H1 (cell line): Measurements from ENCODE around the gene TARS3. TPM values are rescaled to one million over a fixed set of nuclear protein-coding genes. Genes with fewer than 3 reads are reported as not detected.

Experiments
- CTCF ChIA-PET: fragments of 300-600 bp; sonication (Branson Sonifier 250); formaldehyde crosslinking; loops from one replicate; lab custom pipeline; 2021; ENCODE audit not compliant: partially characterized antibody; lab: Charles Lee
- POLR2A ChIA-PET: fragments of 300-600 bp; sonication (Branson Sonifier 250); formaldehyde crosslinking; loops from one replicate; lab custom pipeline; 2021; ENCODE audit warnings: inconsistent platforms; ENCODE audit not compliant: partially characterized antibody; lab: Charles Lee
- DNase-seq, 2 experiments: peaks; one replicate each; pipeline versions ENCODE4 v3.0.0 to v3.0.0-alpha.2; 2010 to 2022; ENCODE audit warnings: low spot score in 2 of 2, low read depth in 1 of 2, mixed read lengths in 1 of 2
- FAIRE-seq: peaks from 2 replicates; lab custom pipeline; 2011; peaks lifted over from hg19 to GRCh38; lab: Jason Lieb, UNC
- H2AFZ ChIP-seq: 2 replicates; pipeline ENCODE4 v1.8.1; 2012; ENCODE audit warnings: low read length, inconsistent platforms
- H2AK5ac ChIP-seq: 2 replicates; pipeline ENCODE4 v1.6.1; 2013; ENCODE audit warnings: low read depth, low read length
- H2BK120ac ChIP-seq: replicated peaks from 2 replicates; pipeline ENCODE3; 2013; ENCODE audit warnings: low read depth, low read length, inconsistent platforms
- H2BK12ac ChIP-seq: 2 replicates; pipeline ENCODE4 v1.6.1; 2013; ENCODE audit warnings: low read depth, low read length
- H2BK15ac ChIP-seq: 2 replicates; pipeline ENCODE4 v1.6.1; 2013; ENCODE audit warnings: low read length
- H2BK20ac ChIP-seq: 2 replicates; pipeline ENCODE4 v1.6.1; 2013; ENCODE audit warnings: low read length
- H2BK5ac ChIP-seq: 2 replicates; pipeline ENCODE4 v1.6.1; 2013; ENCODE audit warnings: low read depth, low read length
- H3K14ac ChIP-seq: 2 replicates; pipeline ENCODE4 v1.6.1; 2013; ENCODE audit warnings: inconsistent platforms; ENCODE audit not compliant: insufficient read length
- H3K18ac ChIP-seq: 2 replicates; pipeline ENCODE4 v1.6.1; 2013; ENCODE audit warnings: low read length; ENCODE audit errors: extremely low read depth
- H3K23ac ChIP-seq: 2 replicates; pipeline ENCODE4 v1.6.1; 2013; ENCODE audit warnings: inconsistent platforms; ENCODE audit not compliant: insufficient read length
- H3K23me2 ChIP-seq: 2 replicates; pipeline ENCODE4 v1.6.1; 2013; ENCODE audit warnings: low read depth, low read length
- H3K27ac ChIP-seq: 2 replicates; pipeline ENCODE4 v1.6.1; 2011; ENCODE audit warnings: low read depth, low read length, inconsistent platforms
- H3K27me3 ChIP-seq, 4 experiments: replicated peaks in 1 of 4; 1 replicate in 1 of 4; 2 replicates in 3 of 4; pipeline versions ENCODE4 v1.6.1 to v1.8.1; 2011 to 2013; ENCODE audit warnings: low read length in 3 of 4, mild to moderate bottlenecking in 3 of 4, inconsistent platforms in 2 of 4, mixed read lengths in 2 of 4, moderate library complexity in 1 of 4; ENCODE audit not compliant: control insufficient read depth in 3 of 4, insufficient read depth in 3 of 4; ENCODE audit errors: extremely low read depth in 1 of 4
- H3K36me3 ChIP-seq, 4 experiments: 2 replicates each; pipeline versions ENCODE4 v1.6.1 to v1.8.1; 2011 to 2013; ENCODE audit warnings: mild to moderate bottlenecking in 4 of 4, low read length in 3 of 4, moderate library complexity in 2 of 4, control low read depth in 1 of 4, inconsistent platforms in 1 of 4; ENCODE audit not compliant: insufficient read depth in 4 of 4, control insufficient read depth in 2 of 4
- H3K4ac ChIP-seq: replicated peaks from 2 replicates; pipeline ENCODE3; 2013; ENCODE audit warnings: low read length, low read depth, mixed read lengths, inconsistent platforms; ENCODE audit not compliant: insufficient read length
- H3K4me1 ChIP-seq, 4 experiments: replicated peaks in 1 of 4; 1 replicate in 1 of 4; 2 replicates in 3 of 4; pipeline versions ENCODE4 v1.6.1 to v1.8.1; 2011 to 2013; ENCODE audit warnings: low read length in 3 of 4, inconsistent platforms in 2 of 4, mixed read lengths in 1 of 4; ENCODE audit not compliant: insufficient read depth in 4 of 4, control insufficient read depth in 3 of 4
- H3K4me2 ChIP-seq, 2 experiments: 2 replicates each; pipeline versions ENCODE4 v1.6.1 to v1.8.1; 2011 to 2013; ENCODE audit warnings: low read depth in 2 of 2, low read length in 2 of 2, control low read depth in 1 of 2, inconsistent platforms in 1 of 2, mild to moderate bottlenecking in 1 of 2; ENCODE audit not compliant: insufficient read depth in 1 of 2
- H3K4me3 ChIP-seq, 4 experiments: fragments of 200-600, 300-600 bp in 1 of 4; sonication (generic), shearing (Covaris generic), sonication (Bioruptor Twin) in 1 of 4; 2 replicates each; pipeline versions ENCODE4 v1.5.1 to v1.8.1; 2011 to 2016; ENCODE audit warnings: low read length in 4 of 4, low read depth in 3 of 4, control low read depth in 2 of 4, inconsistent platforms in 2 of 4, mild to moderate bottlenecking in 2 of 4, mixed read lengths in 1 of 4, moderate library complexity in 1 of 4; ENCODE audit not compliant: insufficient read depth in 2 of 4; ENCODE audit errors: extremely low read depth in 1 of 4
- H3K56ac ChIP-seq: replicated peaks from 2 replicates; pipeline ENCODE3; 2013; ENCODE audit warnings: low read depth, mild to moderate bottlenecking, mixed read lengths, low read length, inconsistent platforms; ENCODE audit not compliant: insufficient read length
- H3K79me1 ChIP-seq: 2 replicates; pipeline ENCODE4 v1.6.1; 2013; ENCODE audit warnings: low read depth, low read length, control low read depth
- H3K79me2 ChIP-seq, 2 experiments: 2 replicates each; pipeline versions ENCODE4 v1.6.1 to v1.8.1; 2012 to 2013; ENCODE audit warnings: low read length in 2 of 2, mild to moderate bottlenecking in 2 of 2, inconsistent platforms in 1 of 2; ENCODE audit not compliant: insufficient read depth in 2 of 2, control insufficient read depth in 1 of 2
- H3K9ac ChIP-seq, 4 experiments: replicated peaks in 1 of 4; 1 replicate in 1 of 4; 2 replicates in 3 of 4; pipeline versions ENCODE4 v1.6.1 to v1.8.1; 2011 to 2013; ENCODE audit warnings: low read depth in 3 of 4, low read length in 3 of 4, control low read depth in 2 of 4, mild to moderate bottlenecking in 2 of 4, moderate library complexity in 2 of 4, inconsistent platforms in 1 of 4; ENCODE audit errors: extremely low read depth in 1 of 4
- H3K9me3 ChIP-seq, 2 experiments: 2 replicates each; pipeline versions ENCODE4 v1.6.1 to v1.8.1; 2012 to 2013; ENCODE audit warnings: mild to moderate bottlenecking in 2 of 2, moderate library complexity in 2 of 2, control low read depth in 1 of 2, inconsistent platforms in 1 of 2, low read depth in 1 of 2, low read length in 1 of 2, mixed read lengths in 1 of 2; ENCODE audit not compliant: insufficient read depth in 2 of 2
- H4K20me1 ChIP-seq, 2 experiments: replicated peaks in 1 of 2; 2 replicates each; pipeline versions ENCODE3 to v1.8.1; 2011 to 2013; ENCODE audit warnings: inconsistent platforms in 2 of 2, low read length in 2 of 2, mild to moderate bottlenecking in 1 of 2; ENCODE audit not compliant: insufficient read depth in 2 of 2, control insufficient read depth in 1 of 2
- H4K5ac ChIP-seq: 2 replicates; pipeline ENCODE4 v1.6.1; 2013; ENCODE audit warnings: low read length, low read depth, mixed read lengths, inconsistent platforms; ENCODE audit not compliant: insufficient read length
- H4K8ac ChIP-seq: 2 replicates; pipeline ENCODE4 v1.8.0; 2013; ENCODE audit warnings: mild to moderate bottlenecking, moderate library complexity, low read length, inconsistent platforms; ENCODE audit not compliant: insufficient read depth; ENCODE audit errors: extremely low read depth
- H4K91ac ChIP-seq: replicated peaks from 2 replicates; pipeline ENCODE3; 2013; ENCODE audit warnings: low read length, mixed read lengths, inconsistent platforms; ENCODE audit not compliant: insufficient read length
- CHD1 ChIP-seq: IDR thresholded peaks from 2 replicates; pipeline ENCODE4 v1.6.1; 2012; ENCODE audit warnings: low read depth, low read length, improper control_type of control experiment
- GABPA ChIP-seq: IDR thresholded peaks from 2 replicates; pipeline ENCODE4 v1.6.1; 2011; ENCODE audit warnings: mild to moderate bottlenecking, low read length, moderate library complexity, borderline replicate concordance; ENCODE audit not compliant: insufficient read depth
- NANOG ChIP-seq: IDR thresholded peaks from 2 replicates; pipeline ENCODE4 v1.6.1; 2011; ENCODE audit warnings: low read length, low read depth, mild to moderate bottlenecking, inconsistent platforms; ENCODE audit not compliant: insufficient read depth, poor library complexity, severe bottlenecking
- PHF8 ChIP-seq: fragments of 200-600 bp; sonication (generic); conservative IDR thresholded peaks from 2 replicates; pipeline ENCODE4 v1.7.1; 2012; ENCODE audit warnings: low read depth, mild to moderate bottlenecking, inconsistent platforms, low read length, moderate library complexity
- SP2 ChIP-seq: IDR thresholded peaks from 2 replicates; pipeline ENCODE4 v1.6.1; 2012; ENCODE audit warnings: mild to moderate bottlenecking, low read length, inconsistent platforms
- TCF12 ChIP-seq: IDR thresholded peaks from 2 replicates; pipeline ENCODE4 v1.6.1; 2011; ENCODE audit warnings: low read depth, mild to moderate bottlenecking, low read length
- WGBS, 2 experiments: shearing (Covaris generic) in 1 of 2; methylation state at CpG; one replicate each; pipeline versions ENCODE4 v1.1.6 to v1.1.7; 2013 to 2015; ENCODE audit warnings: low lambda C conversion rate in 2 of 2, mixed read lengths in 2 of 2, inconsistent platforms in 1 of 2, low coverage in 1 of 2, missing lambda C conversion rate in 1 of 2; ENCODE audit not compliant: insufficient replicate concordance in 2 of 2, insufficient coverage in 1 of 2, insufficient read length in 1 of 2; ENCODE audit errors: extremely low coverage in 1 of 2, missing lambda C conversion rate in 1 of 2; 5-methylcytosine and 5-hydroxymethylcytosine counted together
- polyA plus RNA-seq, 7 experiments: library from polyadenylated mRNA; depleted of rRNA in 3 of 7; stranded (reverse) in 5 of 7; unstranded in 2 of 7; fragments of >200 nt in 5 of 7; fragments of 200-250 nt in 2 of 7; gene quantifications; 1 replicate in 5 of 7; 2 replicates in 1 of 7; 4 replicates in 1 of 7; pipeline versions ENCODE4 v1.2.1 to v1.2.3, GENCODE V29; 2011 to 2013; ENCODE audit warnings: missing spikeins in 2 of 7, mixed read lengths in 2 of 7
- total RNA-seq: library from RNA; stranded (reverse); fragmentation: NEBNext Ultra II Directional; extraction: Animal tissue kit (Norgen Biotek cat#: 25700); gene quantifications from 2 replicates; pipeline ENCODE4 v1.2.1, GENCODE V29; 2021
- TF ChIP-seq, protein P1 (sequence below), 3 experiments: IDR thresholded peaks; 1 replicate in 2 of 3; 2 replicates in 1 of 3; pipeline versions ENCODE4 v1.5.1 to v1.6.1; 2011; ENCODE audit warnings: low read length in 3 of 3, mild to moderate bottlenecking in 3 of 3, inconsistent platforms in 2 of 3, low read depth in 1 of 3, moderate library complexity in 1 of 3; ENCODE audit not compliant: insufficient read depth in 1 of 3; ENCODE audit errors: control extremely low read depth in 1 of 3
- TF ChIP-seq, protein P2 (sequence below): IDR thresholded peaks from 2 replicates; pipeline ENCODE4 v1.6.1; 2012; ENCODE audit warnings: low read length, inconsistent platforms
- TF ChIP-seq, protein P3 (sequence below): IDR thresholded peaks from 2 replicates; pipeline ENCODE4 v1.6.1; 2012; ENCODE audit warnings: inconsistent platforms

The TARS3 gene
- total and polyA plus RNA-seq, 2 of the 8 experiments (the other 6 are each of a cell fraction or from before 2014, with no cell fraction given), result 2.1 to 13.9 TPM

DNA sequence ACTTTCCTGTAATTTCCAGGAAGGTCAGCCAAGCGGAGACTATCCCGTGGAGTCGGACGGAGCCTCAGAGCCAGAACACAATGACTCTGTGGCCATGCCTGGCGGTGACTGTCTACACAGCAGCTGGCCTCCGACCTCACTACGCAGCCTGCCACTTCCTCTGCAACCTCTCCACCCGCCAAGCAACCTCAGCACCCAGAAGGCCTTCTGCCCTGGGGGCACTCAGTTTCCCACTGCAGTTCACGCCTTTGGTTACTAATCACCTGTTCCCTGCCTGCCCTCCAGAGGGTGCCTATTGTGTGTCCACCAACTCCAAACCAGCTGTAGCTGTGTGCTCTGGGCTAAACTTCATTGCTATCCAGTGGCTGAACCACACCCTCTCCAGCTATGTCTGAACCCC lies 116.1 kb downstream of the TARS3 start:
- H2BK20ac ChIP-seq, result no peak overlapping the region
- POLR2A ChIA-PET, result no interaction called here
- TF ChIP-seq, protein P1, sequence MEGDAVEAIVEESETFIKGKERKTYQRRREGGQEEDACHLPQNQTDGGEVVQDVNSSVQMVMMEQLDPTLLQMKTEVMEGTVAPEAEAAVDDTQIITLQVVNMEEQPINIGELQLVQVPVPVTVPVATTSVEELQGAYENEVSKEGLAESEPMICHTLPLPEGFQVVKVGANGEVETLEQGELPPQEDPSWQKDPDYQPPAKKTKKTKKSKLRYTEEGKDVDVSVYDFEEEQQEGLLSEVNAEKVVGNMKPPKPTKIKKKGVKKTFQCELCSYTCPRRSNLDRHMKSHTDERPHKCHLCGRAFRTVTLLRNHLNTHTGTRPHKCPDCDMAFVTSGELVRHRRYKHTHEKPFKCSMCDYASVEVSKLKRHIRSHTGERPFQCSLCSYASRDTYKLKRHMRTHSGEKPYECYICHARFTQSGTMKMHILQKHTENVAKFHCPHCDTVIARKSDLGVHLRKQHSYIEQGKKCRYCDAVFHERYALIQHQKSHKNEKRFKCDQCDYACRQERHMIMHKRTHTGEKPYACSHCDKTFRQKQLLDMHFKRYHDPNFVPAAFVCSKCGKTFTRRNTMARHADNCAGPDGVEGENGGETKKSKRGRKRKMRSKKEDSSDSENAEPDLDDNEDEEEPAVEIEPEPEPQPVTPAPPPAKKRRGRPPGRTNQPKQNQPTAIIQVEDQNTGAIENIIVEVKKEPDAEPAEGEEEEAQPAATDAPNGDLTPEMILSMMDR (IDR thresholded peaks at IDR 0.05; ENCODE audit: control extremely low read depth in 1 of 3, insufficient read depth in 1 of 3, low read depth in 1 of 3, low read length in 3 of 3), result peak in 2 of 3 experiments; percentile 1 to 14; a peak in 1 of 4 replicates
- TF ChIP-seq TCF12, result no peak
- TF ChIP-seq SP2, result no peak
- TF ChIP-seq CHD1, result no peak
- TF ChIP-seq GABPA, result no peak
- TF ChIP-seq NANOG, result no peak
- TF ChIP-seq, protein P2, sequence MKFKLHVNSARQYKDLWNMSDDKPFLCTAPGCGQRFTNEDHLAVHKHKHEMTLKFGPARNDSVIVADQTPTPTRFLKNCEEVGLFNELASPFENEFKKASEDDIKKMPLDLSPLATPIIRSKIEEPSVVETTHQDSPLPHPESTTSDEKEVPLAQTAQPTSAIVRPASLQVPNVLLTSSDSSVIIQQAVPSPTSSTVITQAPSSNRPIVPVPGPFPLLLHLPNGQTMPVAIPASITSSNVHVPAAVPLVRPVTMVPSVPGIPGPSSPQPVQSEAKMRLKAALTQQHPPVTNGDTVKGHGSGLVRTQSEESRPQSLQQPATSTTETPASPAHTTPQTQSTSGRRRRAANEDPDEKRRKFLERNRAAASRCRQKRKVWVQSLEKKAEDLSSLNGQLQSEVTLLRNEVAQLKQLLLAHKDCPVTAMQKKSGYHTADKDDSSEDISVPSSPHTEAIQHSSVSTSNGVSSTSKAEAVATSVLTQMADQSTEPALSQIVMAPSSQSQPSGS, result no peak
- TF ChIP-seq, protein P3, sequence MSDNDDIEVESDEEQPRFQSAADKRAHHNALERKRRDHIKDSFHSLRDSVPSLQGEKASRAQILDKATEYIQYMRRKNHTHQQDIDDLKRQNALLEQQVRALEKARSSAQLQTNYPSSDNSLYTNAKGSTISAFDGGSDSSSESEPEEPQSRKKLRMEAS, result 0 out of 2 replicates have a peak, but pooled peaks have one; percentile 27
- TF ChIP-seq PHF8, result no peak

More for the DNA sequence above, 116.1 kb downstream of the TARS3 start:
- Histone ChIP-seq H2BK12ac (no peak overlapping the region), H3K9ac (no peak overlapping the region), H4K20me1 (no peaks in the 10 kb centered on the region), H3K56ac (no peak overlapping the region), H3K4me1 (no peaks in the 10 kb centered on the region), H4K5ac (no peak overlapping the region), H4K91ac (no peak overlapping the region), H2BK5ac (no peak overlapping the region), H3K36me3 (no peaks in the 10 kb centered on the region), H3K23me2 (no peaks in the 10 kb centered on the region), H3K14ac (no peak overlapping the region), H3K79me1 (no peaks in the 10 kb centered on the region), H3K4me3 (no peak overlapping the region), H3K27ac (no peak overlapping the region), H3K4me2 (no peak overlapping the region), H2AK5ac (no peak overlapping the region), H3K79me2 (no peaks in the 10 kb centered on the region), H3K4ac (no peak overlapping the region), H3K27me3 (no peaks in the 10 kb centered on the region), H2BK15ac (no peak overlapping the region), H3K23ac (no peak overlapping the region), H3K18ac (no peak overlapping the region), H2BK120ac (no peak overlapping the region), H2AFZ (no peak overlapping the region), H4K8ac (no peak overlapping the region), H3K9me3 (no peaks in the 10 kb centered on the region)
- CTCF ChIA-PET, result interaction anchor here (0.7 to 6.4 kb wide), 3 partner anchors 9 to 66 kb away, joined by 5 to 33 read pairs (median 5); no protein-coding TSS in a partner anchor
- no peak for DNase-seq
- FAIRE-seq, result no peak
- WGBS, 2 experiments, result 81% methylated on average over 9 of the region's 9 CpGs; no CpG with 5 or more reads in 1 of the 2 experiments
